CD4-positive, alpha-beta memory T cell (primary cell): ENCODE measurements around the gene LRP8. TPM values are rescaled to one million over a fixed set of nuclear protein-coding genes. Genes with fewer than 3 reads are reported as not detected.

Source experiments
- CTCF ChIA-PET: fragments of 350-600 bp; sonication (Branson Sonifier 250); formaldehyde crosslinking; loops from one replicate; lab custom pipeline; 2021; ENCODE audit warnings: inconsistent platforms; ENCODE audit not compliant: partially characterized antibody; lab: Charles Lee
- POLR2A ChIA-PET: fragments of 350-600 bp; sonication (Branson Sonifier 250); formaldehyde crosslinking; loops from one replicate; lab custom pipeline; 2021; ENCODE audit not compliant: partially characterized antibody; lab: Charles Lee
- DNase-seq, 5 donors: peaks; one replicate each; pipeline versions ENCODE4 v3.0.0 to v3.0.0-alpha.2; 2020 to 2022; ENCODE audit warnings: mixed read lengths in 1 of 5
- H3K27ac ChIP-seq: one replicate; pipeline ENCODE4 v1.7.0; 2013; ENCODE audit warnings: low read depth, low read length
- H3K27me3 ChIP-seq: 2 replicates; pipeline ENCODE4 v1.7.0; 2013; ENCODE audit warnings: mild to moderate bottlenecking, low read length, moderate library complexity; ENCODE audit not compliant: insufficient read depth
- H3K36me3 ChIP-seq: 2 replicates; pipeline ENCODE4 v1.7.0; 2013; ENCODE audit warnings: mild to moderate bottlenecking, low read length, moderate library complexity; ENCODE audit not compliant: insufficient read depth
- H3K4me1 ChIP-seq: 2 replicates; pipeline ENCODE4 v1.7.0; 2013; ENCODE audit warnings: mild to moderate bottlenecking, low read length, moderate library complexity; ENCODE audit not compliant: insufficient read depth
- H3K4me3 ChIP-seq, 2 donors: one replicate each; pipeline ENCODE4 v1.7.0; 2013; ENCODE audit warnings: low read length in 2 of 2, mild to moderate bottlenecking in 1 of 2
- H3K9me3 ChIP-seq, 2 donors: one replicate each; pipeline ENCODE4 v1.7.0; 2013; ENCODE audit warnings: low read length in 2 of 2, control low read depth in 1 of 2; ENCODE audit not compliant: control insufficient read depth in 1 of 2
- H3K27ac Mint-ChIP-seq, 7 donors: one replicate each; pipeline ENCODE4 v1.8.0; 2020 to 2021; ENCODE audit warnings: mixed read lengths in 7 of 7, mild to moderate bottlenecking in 6 of 7, inconsistent platforms in 3 of 7, moderate library complexity in 3 of 7
- H3K27me3 Mint-ChIP-seq, 2 donors: one replicate each; pipeline ENCODE4 v1.8.0; 2020 to 2021; ENCODE audit warnings: mixed read lengths in 2 of 2
- H3K36me3 Mint-ChIP-seq, 2 donors: one replicate each; pipeline ENCODE4 v1.8.0; 2020 to 2021; ENCODE audit warnings: mixed read lengths in 2 of 2, inconsistent platforms in 1 of 2, mild to moderate bottlenecking in 1 of 2
- H3K4me1 Mint-ChIP-seq, 4 donors: one replicate each; pipeline ENCODE4 v1.8.0; 2020 to 2021; ENCODE audit warnings: mixed read lengths in 4 of 4, mild to moderate bottlenecking in 1 of 4
- H3K4me3 Mint-ChIP-seq, 8 donors: one replicate each; pipeline ENCODE4 v1.8.0; 2020 to 2021; ENCODE audit warnings: mixed read lengths in 8 of 8, mild to moderate bottlenecking in 7 of 8, moderate library complexity in 6 of 8, inconsistent platforms in 3 of 8
- H3K9me3 Mint-ChIP-seq, 8 donors: one replicate each; pipeline ENCODE4 v1.8.0; 2020 to 2021; ENCODE audit warnings: mixed read lengths in 8 of 8, mild to moderate bottlenecking in 5 of 8, inconsistent platforms in 3 of 8, moderate library complexity in 1 of 8
- intact Hi-C: fragments of 100-400 bp; cut with micrococcal nuclease; formaldehyde crosslinking; loops from one replicate; pipeline ENCODE4 v1.15.1; 2023
- polyA plus RNA-seq, 2 donors: library from polyadenylated mRNA; unstranded; fragments of 300-500 nt; fragmentation: Illumina TruSeq; gene quantifications; one replicate each; pipeline ENCODE4 v1.2.3, GENCODE V29; 2021
- total RNA-seq, 2 experiments: library from RNA; stranded (reverse); gene quantifications; one replicate each; pipeline ENCODE4 v1.2.3, GENCODE V29; 2021

LRP8 gene
- total and polyA plus RNA-seq, 4 experiments from 2014 or later = 0.91 to 17.6 (median 10.0) TPM

DNA sequence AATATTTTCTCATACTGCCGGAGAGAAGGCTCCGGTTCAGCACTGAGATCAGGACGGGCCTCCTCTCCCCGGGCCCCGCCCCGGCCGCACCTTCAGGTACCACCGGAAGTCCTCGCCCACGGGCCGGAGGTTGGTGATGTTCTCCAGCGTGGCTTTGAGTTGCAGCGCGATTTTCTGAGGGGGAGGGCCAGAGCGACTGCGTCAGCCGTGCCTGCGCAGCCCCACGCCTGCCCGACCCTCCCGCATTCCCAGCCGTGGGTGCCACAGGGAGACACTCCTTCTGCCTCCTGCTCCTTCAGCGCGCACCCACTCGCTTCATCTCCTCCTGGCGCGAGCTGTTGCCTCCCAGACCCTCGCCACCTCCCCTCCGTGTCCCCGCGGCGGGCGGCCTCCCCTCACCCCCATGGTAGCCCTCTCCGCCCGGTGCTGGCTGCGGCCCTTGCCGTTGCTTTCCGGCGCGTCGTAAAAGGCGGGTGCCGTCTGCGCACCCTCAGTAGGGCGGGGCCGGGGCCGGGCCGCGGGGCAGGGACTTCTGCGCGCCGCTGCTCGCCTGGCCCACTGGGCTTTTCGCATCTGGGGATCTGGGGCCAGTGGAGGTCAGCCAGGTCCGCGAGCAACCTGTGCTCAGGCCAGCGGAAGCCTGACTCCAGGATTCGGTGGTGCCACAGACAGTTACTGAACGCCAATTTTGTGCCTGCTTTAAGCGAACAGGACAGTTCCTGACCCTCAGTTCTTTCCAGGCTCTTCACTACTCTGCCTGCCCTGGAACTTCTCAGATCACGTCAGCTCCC, 107.5 kb downstream of the LRP8 start, which contains the start of gene CZIB:
CZIB (minus strand) TSS at position 464 of the 791 bp plus-strand sequence; CDS start at position 405, 59 bp downstream.
- intact Hi-C loops = loop anchor here (1.0 kb wide), 2 partner anchors 18 to 24 kb away; partner anchors contain the start of genes CPT2 and MAGOH
- Histone ChIP-seq H3K9me3 (no peaks in the 10 kb centered on the region), H3K27me3 (no peaks in the 10 kb centered on the region), H3K27ac (peak within 1 kb of the TSS; percentile 95), H3K4me1 (peaks cover 17% of the 10 kb centered on the region), H3K4me3 (peak within 1 kb of the TSS; percentile 49 to 81), H3K36me3 (peaks cover 25% of the 10 kb centered on the region)
- Mint-ChIP-seq H3K27ac (peak within 1 kb of the TSS; percentile 91 to 99 (median 98)), H3K4me1 (peaks cover 16 to 28% (median 22%) of the 10 kb centered on the region in 4 donors), H3K36me3 (peaks cover 0 to 39% of the 10 kb centered on the region in 2 donors), H3K27me3 (no peaks in the 10 kb centered on the region), H3K4me3 (peak within 1 kb of the TSS; percentile 88 to 95 (median 94)), H3K9me3 (peaks cover 0 to 1% (median 0%) of the 10 kb centered on the region in 8 donors)
- POLR2A ChIA-PET = interaction anchor here (0.8 to 5.6 kb wide), 4 partner anchors 10 to 75 kb away, joined by 4 to 46 read pairs (median 21); partner anchors contain the start of genes CPT2 and MAGOH
- CTCF ChIA-PET = interaction anchor here (1.4 kb wide), 1 partner anchor 25 kb away, joined by 3 read pairs; no protein-coding TSS in a partner anchor
- peak; percentile 90 to 95 (median 91) for DNase-seq

DNA sequence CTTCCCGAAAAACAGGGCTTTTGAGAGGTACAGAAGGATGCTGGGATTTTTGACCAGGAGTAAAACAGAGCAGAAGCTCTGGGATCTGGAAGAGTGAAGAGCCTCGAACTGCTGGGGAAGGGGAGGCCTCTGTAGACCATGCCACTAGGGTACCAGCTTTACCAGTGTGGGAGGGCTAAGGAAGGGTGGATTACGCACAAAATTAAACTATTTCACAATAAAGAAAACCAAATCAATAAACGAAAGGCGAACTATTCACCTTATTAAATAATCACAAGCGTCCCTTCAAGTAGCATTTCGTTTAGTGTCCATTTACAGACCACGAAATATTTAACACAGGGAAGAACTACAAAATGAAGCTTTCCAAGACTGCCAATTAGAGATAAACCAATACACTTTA, 108.2 kb downstream of the LRP8 start:
- Histone ChIP-seq H3K36me3 (peaks cover 27% of the 10 kb centered on the region), H3K27me3 (no peaks in the 10 kb centered on the region), H3K27ac (peak overlapping the region; percentile 95), H3K4me3 (peak overlapping the region; percentile 49 to 81), H3K4me1 (peaks cover 17% of the 10 kb centered on the region), H3K9me3 (no peaks in the 10 kb centered on the region)
- Mint-ChIP-seq H3K4me3 (peak overlapping the region; percentile 88 to 95 (median 94)), H3K9me3 (peaks cover 0 to 1% (median 0%) of the 10 kb centered on the region in 8 donors), H3K4me1 (peaks cover 16 to 28% (median 22%) of the 10 kb centered on the region in 4 donors), H3K27ac (peak overlapping the region; percentile 91 to 99 (median 98)), H3K27me3 (no peaks in the 10 kb centered on the region), H3K36me3 (peaks cover 0 to 44% of the 10 kb centered on the region in 2 donors)
- no peak for DNase-seq
- CTCF ChIA-PET = interaction anchor here (1.2 to 1.4 kb wide), 2 partner anchors 24 to 40 kb away, joined by 3 read pairs; no protein-coding TSS in a partner anchor
- intact Hi-C loops = loop anchor here (1.0 kb wide), 2 partner anchors 19 to 23 kb away; partner anchors contain the start of genes CPT2 and MAGOH
- POLR2A ChIA-PET = interaction anchor here (1.0 to 5.6 kb wide), 5 partner anchors 9 to 23 kb away, joined by 3 to 46 read pairs (median 4); partner anchors contain the start of genes CPT2 and MAGOH

GRCh38 chr1:53218201-53218600, 109.7 kb downstream of the LRP8 start:
- no peak overlapping the region for H3K4me3 ChIP-seq
- CTCF ChIA-PET = no interaction called here
- Mint-ChIP-seq H3K27ac (peak overlapping the region in 3 of 7 donors; percentile 22 to 91 (median 57)), H3K27me3 (no peaks in the 10 kb centered on the region), H3K9me3 (peaks cover 0 to 1% (median 0%) of the 10 kb centered on the region in 8 donors), H3K36me3 (peaks cover 0 to 53% of the 10 kb centered on the region in 2 donors), H3K4me3 (peak overlapping the region in 3 of 8 donors; percentile 25 to 54 (median 27)), H3K4me1 (peaks cover 16 to 28% (median 22%) of the 10 kb centered on the region in 4 donors)
- no peaks in the 10 kb centered on the region for H3K9me3 ChIP-seq
- POLR2A ChIA-PET = interaction anchor here (1.0 to 5.6 kb wide), 2 partner anchors 14 to 21 kb away, joined by 4 to 46 read pairs; partner anchors contain the start of gene CPT2
- no peaks in the 10 kb centered on the region for H3K27me3 ChIP-seq
- peaks cover 17% of the 10 kb centered on the region for H3K4me1 ChIP-seq
- peaks cover 37% of the 10 kb centered on the region for H3K36me3 ChIP-seq
- DNase-seq = no peak
- no peak overlapping the region for H3K27ac ChIP-seq
- intact Hi-C loops = no loop called here

- H3K36me3 Mint-ChIP-seq = peaks cover 19 to 71% of the 10 kb centered on the region in 2 donors
Observed at GRCh38 chr1:53214376-53214940, 113.4 kb downstream of the LRP8 start.

GRCh38 chr1:53210954-53211353, 116.9 kb downstream of the LRP8 start:
- Mint-ChIP-seq H3K4me3 (no peak overlapping the region), H3K36me3 (peaks cover 46 to 67% of the 10 kb centered on the region in 2 donors), H3K4me1 (peaks cover 0 to 3% (median 2%) of the 10 kb centered on the region in 4 donors), H3K27ac (peak overlapping the region in 1 of 7 donors; percentile 41), H3K27me3 (no peaks in the 10 kb centered on the region), H3K9me3 (peaks cover 0 to 16% (median 7%) of the 10 kb centered on the region in 8 donors)
- peaks cover 0 to 4% of the 10 kb centered on the region in 2 donors for H3K9me3 ChIP-seq
- no peak overlapping the region for H3K4me3 ChIP-seq
- H3K36me3 ChIP-seq = peaks cover 64% of the 10 kb centered on the region
- ChIA-PET POLR2A (interaction anchor here (0.8 kb wide), 1 partner anchor 8 kb away, joined by 4 read pairs; no protein-coding TSS in a partner anchor), CTCF (no interaction called here)
- H3K27ac ChIP-seq = no peak overlapping the region
- H3K4me1 ChIP-seq = no peaks in the 10 kb centered on the region
- intact Hi-C loops = no loop called here
- DNase-seq = no peak
- H3K27me3 ChIP-seq = no peaks in the 10 kb centered on the region

More at GRCh38 chr1:53214376-53214940, 113.4 kb downstream of the LRP8 start:
- Histone ChIP-seq H3K27me3 (no peaks in the 10 kb centered on the region), H3K4me1 (peaks cover 3% of the 10 kb centered on the region), H3K9me3 (no peaks in the 10 kb centered on the region), H3K27ac (no peak overlapping the region), H3K4me3 (no peak overlapping the region), H3K36me3 (peaks cover 59% of the 10 kb centered on the region)
- POLR2A ChIA-PET = interaction anchor here (1.5 kb wide), 1 partner anchor 13 kb away, joined by 3 read pairs; no protein-coding TSS in a partner anchor
- no peak overlapping the region for H3K4me3 Mint-ChIP-seq
- H3K27ac Mint-ChIP-seq = peak overlapping the region in 1 of 7 donors; percentile 31
- H3K27me3 Mint-ChIP-seq = no peaks in the 10 kb centered on the region
- DNase-seq = no peak
- intact Hi-C loops = no loop called here
- H3K4me1 Mint-ChIP-seq = peaks cover 4 to 11% (median 7%) of the 10 kb centered on the region in 4 donors
- no peaks in the 10 kb centered on the region for H3K9me3 Mint-ChIP-seq
- CTCF ChIA-PET = no interaction called here

DNA sequence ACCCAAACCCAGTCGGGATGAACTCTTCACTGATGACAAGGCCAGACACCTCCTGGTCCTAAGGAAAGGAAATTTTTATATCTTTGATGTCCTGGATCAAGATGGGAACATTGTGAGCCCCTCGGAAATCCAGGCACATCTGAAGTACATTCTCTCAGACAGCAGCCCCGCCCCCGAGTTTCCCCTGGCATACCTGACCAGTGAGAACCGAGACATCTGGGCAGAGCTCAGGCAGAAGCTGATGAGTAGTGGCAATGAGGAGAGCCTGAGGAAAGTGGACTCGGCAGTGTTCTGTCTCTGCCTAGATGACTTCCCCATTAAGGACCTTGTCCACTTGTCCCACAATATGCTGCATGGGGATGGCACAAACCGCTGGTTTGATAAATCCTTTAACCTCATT, 117.5 kb downstream of the LRP8 start:
- peaks cover 0 to 21% (median 7%) of the 10 kb centered on the region in 8 donors for H3K9me3 Mint-ChIP-seq
- peaks cover 49 to 66% of the 10 kb centered on the region in 2 donors for H3K36me3 Mint-ChIP-seq
- H3K4me1 Mint-ChIP-seq = peaks cover 0 to 3% (median 2%) of the 10 kb centered on the region in 4 donors
- H3K27me3 ChIP-seq = no peaks in the 10 kb centered on the region
- H3K27ac ChIP-seq = no peak overlapping the region
- no peaks in the 10 kb centered on the region for H3K27me3 Mint-ChIP-seq
- no peak overlapping the region for H3K4me3 ChIP-seq
- no peak overlapping the region for H3K27ac Mint-ChIP-seq
- no peaks in the 10 kb centered on the region for H3K4me1 ChIP-seq
- H3K9me3 ChIP-seq = peaks cover 0 to 4% of the 10 kb centered on the region in 2 donors
- ChIA-PET POLR2A (interaction anchor here (0.8 kb wide), 1 partner anchor 9 kb away, joined by 4 read pairs; no protein-coding TSS in a partner anchor), CTCF (no interaction called here)
- no peak for DNase-seq
- intact Hi-C loops = no loop called here
- H3K4me3 Mint-ChIP-seq = no peak overlapping the region
- H3K36me3 ChIP-seq = peaks cover 61% of the 10 kb centered on the region
